GM18498 (cell line): ENCODE data around the gene PDE7B.
A peak's percentile ranks its signal among the peaks of the same experiment; 100 is the strongest.

Experiments
- ATAC-seq: cut with Tn5 transposase; IDR thresholded peaks from one replicate; pipeline ENCODE4 v1.9.1; 2021; ENCODE audit warnings: mild to moderate bottlenecking, moderate library complexity; ENCODE audit not compliant: unreplicated experiment

The PDE7B gene

GRCh38 chr6:135884136-135884535 lies 32.6 kb downstream of the PDE7B start:
- no peak for ATAC-seq

GRCh38 chr6:135887069-135887468 lies 35.6 kb downstream of the PDE7B start:
- ATAC-seq = no peak

- ATAC-seq = no peak
These were observed 37.3 kb downstream of the PDE7B start for GRCh38 chr6:135888818-135889217.

GRCh38 chr6:135890876-135891275 lies 39.4 kb downstream of the PDE7B start:
- ATAC-seq = no peak

- no peak for ATAC-seq
These were observed 40.2 kb downstream of the PDE7B start for GRCh38 chr6:135891710-135892109.

GRCh38 chr6:135895231-135895911 lies 43.9 kb downstream of the PDE7B start:
- no peak for ATAC-seq

- no peak for ATAC-seq
These were observed 45.6 kb downstream of the PDE7B start for GRCh38 chr6:135897087-135897486.

- no peak for ATAC-seq
These were observed 50.4 kb downstream of the PDE7B start for GRCh38 chr6:135901774-135902524.

- no peak for ATAC-seq
These were observed 51.3 kb downstream of the PDE7B start for GRCh38 chr6:135902756-135903331.

GRCh38 chr6:135904666-135905065 lies 53.2 kb downstream of the PDE7B start:
- no peak for ATAC-seq

GRCh38 chr6:135905604-135906300 lies 54.3 kb downstream of the PDE7B start:
- no peak for ATAC-seq

GRCh38 chr6:135906542-135906941 lies 55.0 kb downstream of the PDE7B start:
- no peak for ATAC-seq

GRCh38 chr6:135906972-135907465 lies 55.5 kb downstream of the PDE7B start:
- ATAC-seq = no peak

- ATAC-seq = peak; percentile 91
These were observed 58.4 kb downstream of the PDE7B start for GRCh38 chr6:135909737-135910387.

GRCh38 chr6:135910790-135911618 lies 59.5 kb downstream of the PDE7B start:
- ATAC-seq = no peak

- no peak for ATAC-seq
These were observed 62.3 kb downstream of the PDE7B start for GRCh38 chr6:135913785-135914184.

- no peak for ATAC-seq
These were observed 67.5 kb downstream of the PDE7B start for GRCh38 chr6:135919026-135919425.

GRCh38 chr6:135920689-135921088 lies 69.2 kb downstream of the PDE7B start:
- ATAC-seq = no peak

GRCh38 chr6:135921188-135921587 lies 69.7 kb downstream of the PDE7B start:
- no peak for ATAC-seq

- ATAC-seq = no peak
These were observed 70.7 kb downstream of the PDE7B start for GRCh38 chr6:135922174-135922573.
